Measurements from ENCODE around the gene PTPRN2. TPM values are rescaled to one million over a fixed set of nuclear protein-coding genes. Genes with fewer than 3 reads are reported as not detected.
"Not testable (repeated sequence)": the region's sequence is repeated elsewhere in the genome, so short reads cannot be mapped to it uniquely, and the experiment has no call there.

Gene PTPRN2
- total RNA-seq, 1 donor from 2014 or later: 32.2 TPM

DNA sequence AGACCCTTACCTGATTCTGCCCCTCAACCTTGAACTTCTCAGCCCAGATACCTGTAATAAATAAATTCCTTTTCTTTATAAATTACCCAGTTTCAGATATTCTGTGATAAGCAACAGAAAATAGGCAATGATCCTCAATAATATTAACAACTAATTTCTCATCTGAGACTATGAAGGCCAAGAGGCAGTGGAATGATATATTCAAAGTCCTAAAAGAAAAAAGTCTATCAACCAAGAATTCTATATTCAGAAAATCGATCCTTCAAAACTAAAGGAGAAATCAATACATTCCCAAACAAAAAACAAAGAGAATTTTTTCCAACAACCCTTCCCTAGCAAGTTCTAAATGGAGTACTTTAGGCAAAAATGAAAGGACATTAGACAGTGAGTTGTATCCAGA, 279.6 kb downstream of the PTPRN2 start:
- Mint-ChIP-seq H3K4me1 (no peaks in the 10 kb centered on the region), H3K27me3 (ENCODE audit: low read depth) (no peaks in the 10 kb centered on the region), H3K9me3 (peaks cover 23% of the 10 kb centered on the region), H3K4me3 (no peak overlapping the region), H3K36me3 (ENCODE audit: low read depth) (peaks cover 49% of the 10 kb centered on the region), H3K27ac (ENCODE audit: unreplicated experiment) (no peak overlapping the region)
- no peak for DNase-seq (ENCODE audit: low read depth, low spot score)
- TF ChIP-seq, protein P1, sequence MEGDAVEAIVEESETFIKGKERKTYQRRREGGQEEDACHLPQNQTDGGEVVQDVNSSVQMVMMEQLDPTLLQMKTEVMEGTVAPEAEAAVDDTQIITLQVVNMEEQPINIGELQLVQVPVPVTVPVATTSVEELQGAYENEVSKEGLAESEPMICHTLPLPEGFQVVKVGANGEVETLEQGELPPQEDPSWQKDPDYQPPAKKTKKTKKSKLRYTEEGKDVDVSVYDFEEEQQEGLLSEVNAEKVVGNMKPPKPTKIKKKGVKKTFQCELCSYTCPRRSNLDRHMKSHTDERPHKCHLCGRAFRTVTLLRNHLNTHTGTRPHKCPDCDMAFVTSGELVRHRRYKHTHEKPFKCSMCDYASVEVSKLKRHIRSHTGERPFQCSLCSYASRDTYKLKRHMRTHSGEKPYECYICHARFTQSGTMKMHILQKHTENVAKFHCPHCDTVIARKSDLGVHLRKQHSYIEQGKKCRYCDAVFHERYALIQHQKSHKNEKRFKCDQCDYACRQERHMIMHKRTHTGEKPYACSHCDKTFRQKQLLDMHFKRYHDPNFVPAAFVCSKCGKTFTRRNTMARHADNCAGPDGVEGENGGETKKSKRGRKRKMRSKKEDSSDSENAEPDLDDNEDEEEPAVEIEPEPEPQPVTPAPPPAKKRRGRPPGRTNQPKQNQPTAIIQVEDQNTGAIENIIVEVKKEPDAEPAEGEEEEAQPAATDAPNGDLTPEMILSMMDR (conservative IDR thresholded peaks at IDR 0.05): no peak

DNA sequence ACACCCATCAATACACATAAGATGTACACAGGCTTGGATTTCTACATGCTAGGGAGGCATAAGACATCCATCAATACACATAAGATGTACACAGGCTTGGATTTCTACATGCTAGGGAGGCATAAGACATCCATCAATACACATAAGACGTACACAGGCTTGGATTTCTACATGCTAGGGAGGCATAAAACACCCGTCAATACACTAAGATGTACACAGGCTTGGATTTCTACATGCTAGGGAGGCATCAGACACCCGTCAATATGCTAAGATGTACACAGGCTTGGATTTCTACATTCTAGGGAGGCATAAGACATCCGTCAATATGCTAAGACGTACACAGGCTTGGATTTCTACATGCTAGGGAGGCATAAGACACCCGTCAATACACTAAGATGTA, 283.6 kb downstream of the PTPRN2 start:
- H3K27me3 Mint-ChIP-seq (ENCODE audit: low read depth); H3K4me3 Mint-ChIP-seq; H3K27ac Mint-ChIP-seq (ENCODE audit: unreplicated experiment); DNase-seq (ENCODE audit: low read depth, low spot score): not testable (repeated sequence)
- peaks cover 11% of the 10 kb centered on the region for H3K9me3 Mint-ChIP-seq
- H3K36me3 Mint-ChIP-seq (ENCODE audit: low read depth): peaks cover 21% of the 10 kb centered on the region
- peaks cover 11% of the 10 kb centered on the region for H3K4me1 Mint-ChIP-seq

DNA sequence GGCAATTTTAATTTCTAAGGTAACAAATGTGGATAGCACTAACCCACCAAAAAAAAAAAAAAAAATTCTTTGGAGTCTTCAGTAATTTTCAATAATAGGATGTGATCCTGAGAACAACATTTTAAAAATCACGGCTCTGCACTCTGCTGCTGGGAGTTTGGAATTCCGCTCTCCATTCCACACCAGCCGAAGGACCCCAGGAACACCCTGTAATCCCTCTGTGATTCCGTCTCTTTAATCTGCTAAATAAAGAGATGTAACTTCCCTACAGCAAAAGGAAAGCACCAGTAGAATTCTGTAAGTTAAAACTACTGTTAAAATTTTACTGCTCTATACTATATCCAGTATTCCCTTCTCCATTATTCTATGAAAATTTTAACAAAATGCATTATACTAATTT, 284.5 kb downstream of the PTPRN2 start:
- DNase-seq (ENCODE audit: low read depth, low spot score): no peak

DNA sequence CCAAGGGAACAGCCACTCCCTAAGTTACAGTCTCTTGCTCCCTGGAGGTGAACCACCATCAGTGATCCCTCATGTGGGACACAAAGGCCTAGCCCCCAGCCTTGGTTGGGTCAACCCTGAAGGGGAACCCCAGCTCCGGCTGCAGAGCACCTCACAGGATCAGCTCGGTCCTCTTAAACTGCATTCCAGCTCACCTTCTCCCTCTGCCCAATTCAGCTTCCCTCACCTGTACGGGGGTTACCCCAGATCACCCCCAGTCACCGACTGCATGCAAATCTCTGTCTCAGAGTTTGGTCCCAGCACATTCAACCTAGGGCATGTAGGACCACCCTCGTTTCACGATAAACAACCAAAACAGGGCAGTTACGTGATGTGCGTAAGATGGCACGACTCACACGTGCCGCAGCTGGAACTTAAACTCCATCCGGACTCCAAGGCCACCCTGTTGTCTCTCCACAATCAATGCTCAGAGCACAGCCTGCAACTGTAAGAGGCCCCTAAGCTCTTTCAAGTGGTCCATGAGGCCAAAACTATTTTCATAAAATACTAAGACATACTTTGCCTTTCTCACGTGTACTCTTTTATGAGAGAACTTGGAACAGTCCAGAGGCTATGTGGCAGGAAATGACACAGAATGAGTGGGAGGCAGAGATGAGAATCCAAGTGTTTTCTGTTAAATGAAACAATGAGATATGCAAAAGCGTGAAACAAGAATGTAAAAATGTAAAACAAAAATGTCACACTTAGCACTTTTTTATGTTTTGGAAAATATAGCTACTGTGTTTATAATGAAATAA, 285.2 kb downstream of the PTPRN2 start:
- DNase-seq (ENCODE audit: low read depth, low spot score): no peak
- Mint-ChIP-seq H3K27ac (ENCODE audit: unreplicated experiment) (no peak overlapping the region), H3K4me3 (no peak overlapping the region), H3K9me3 (peaks cover 3% of the 10 kb centered on the region), H3K4me1 (peaks cover 11% of the 10 kb centered on the region), H3K27me3 (ENCODE audit: low read depth) (no peaks in the 10 kb centered on the region), H3K36me3 (ENCODE audit: low read depth) (peaks cover 10% of the 10 kb centered on the region)
- TF ChIP-seq, protein P1 (conservative IDR thresholded peaks at IDR 0.05): no peak

More for the DNA sequence above, 284.5 kb downstream of the PTPRN2 start:
- TF ChIP-seq, protein P1 (conservative IDR thresholded peaks at IDR 0.05): no peak
- no peaks in the 10 kb centered on the region for H3K27me3 Mint-ChIP-seq (ENCODE audit: low read depth)
- no peak overlapping the region for H3K4me3 Mint-ChIP-seq
- no peak overlapping the region for H3K27ac Mint-ChIP-seq (ENCODE audit: unreplicated experiment)
- H3K9me3 Mint-ChIP-seq: peaks cover 8% of the 10 kb centered on the region
- H3K36me3 Mint-ChIP-seq (ENCODE audit: low read depth): peaks cover 17% of the 10 kb centered on the region
- H3K4me1 Mint-ChIP-seq: peaks cover 11% of the 10 kb centered on the region

DNA sequence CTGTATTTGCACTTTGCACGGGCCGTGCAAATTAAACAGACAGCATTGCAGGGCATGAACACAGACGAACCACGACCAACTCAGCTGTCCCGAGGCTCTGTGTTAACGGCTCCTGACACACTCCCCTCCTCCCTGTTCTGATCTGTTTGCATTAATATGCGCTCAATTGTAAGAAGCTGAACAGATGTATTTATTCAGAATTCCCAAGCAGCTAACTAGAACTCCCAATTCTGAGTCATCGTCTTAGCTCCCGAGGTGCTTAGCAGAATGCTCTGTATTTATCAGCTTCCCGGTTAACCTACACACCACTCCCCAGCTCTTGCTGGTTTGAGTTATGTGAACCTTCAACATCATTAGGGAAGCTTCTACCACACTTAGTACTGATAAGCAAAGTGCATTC, 286.4 kb downstream of the PTPRN2 start:
- Mint-ChIP-seq H3K9me3 (peaks cover under 1% of the 10 kb centered on the region), H3K27ac (ENCODE audit: unreplicated experiment) (peak overlapping the region; percentile 69), H3K36me3 (ENCODE audit: low read depth) (peaks cover 8% of the 10 kb centered on the region), H3K27me3 (ENCODE audit: low read depth) (no peaks in the 10 kb centered on the region), H3K4me3 (no peak overlapping the region), H3K4me1 (peaks cover 11% of the 10 kb centered on the region)
- DNase-seq (ENCODE audit: low read depth, low spot score): no peak
- TF ChIP-seq, protein P1 (conservative IDR thresholded peaks at IDR 0.05): no peak

DNA sequence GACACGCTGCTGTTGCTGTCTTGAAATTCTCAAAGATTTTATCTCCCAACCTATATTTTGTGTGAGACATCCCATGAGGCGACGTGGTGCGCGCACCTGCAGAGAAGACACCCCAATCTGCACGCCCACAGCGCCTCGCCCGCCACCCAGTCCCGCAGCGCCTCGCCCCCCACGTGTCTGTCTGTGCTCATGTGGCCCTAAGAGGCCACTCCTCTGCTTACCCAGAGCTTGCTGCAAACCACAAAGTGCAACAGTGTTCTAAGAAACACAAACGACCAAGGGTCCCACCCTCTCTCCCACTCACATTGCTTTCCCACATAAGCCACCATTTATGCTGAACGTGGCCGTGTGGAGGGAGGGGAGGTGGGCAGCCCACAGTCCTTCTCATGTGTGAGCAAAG, 287.2 kb downstream of the PTPRN2 start:
- Mint-ChIP-seq H3K27me3 (ENCODE audit: low read depth) (no peaks in the 10 kb centered on the region), H3K27ac (ENCODE audit: unreplicated experiment) (peak overlapping the region; percentile 40), H3K4me3 (no peak overlapping the region), H3K9me3 (peaks cover 4% of the 10 kb centered on the region), H3K4me1 (peaks cover 11% of the 10 kb centered on the region), H3K36me3 (ENCODE audit: low read depth) (peaks cover 7% of the 10 kb centered on the region)
- DNase-seq (ENCODE audit: low read depth, low spot score): no peak
- TF ChIP-seq, protein P1 (conservative IDR thresholded peaks at IDR 0.05): no peak
